ENCODE measurements around the gene ANP32B.

DNA sequence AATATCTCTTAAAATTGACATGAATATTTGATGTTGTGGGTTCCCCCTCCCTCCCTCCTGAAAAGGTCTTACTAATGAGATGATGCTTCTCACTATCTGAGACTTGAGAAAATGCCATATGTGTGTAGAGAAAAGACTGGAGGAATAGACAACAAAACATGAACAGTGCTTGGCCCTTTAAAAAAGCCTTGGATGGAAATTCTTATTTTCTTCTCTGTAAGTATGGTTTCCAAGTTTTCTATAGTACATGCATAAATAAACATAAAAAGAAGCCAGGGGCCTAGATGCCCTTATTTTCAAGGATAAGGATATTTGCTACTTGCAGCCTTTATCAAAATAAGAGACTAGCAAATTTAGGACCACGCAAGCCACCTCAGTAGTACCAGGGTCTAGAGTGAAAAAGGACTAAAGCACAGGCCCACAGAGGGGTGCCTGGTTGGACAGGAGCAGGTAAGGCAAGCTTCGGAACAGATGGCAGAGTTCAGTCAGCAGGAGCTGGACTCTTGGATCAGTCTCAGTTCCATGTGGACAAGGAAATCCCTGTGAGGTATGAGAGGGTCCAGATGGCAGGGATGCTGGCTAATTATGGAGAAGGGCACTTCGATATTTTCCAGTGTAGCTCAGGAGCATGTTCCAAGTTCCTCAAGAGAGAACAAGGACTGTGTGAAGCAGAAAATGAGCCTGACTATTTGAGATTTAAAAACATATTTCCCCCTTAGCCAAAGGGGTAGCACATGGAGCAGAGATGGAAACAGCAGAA, 4.6 kb upstream of the ANP32B start:
- TF ChIP-seq, protein P1, sequence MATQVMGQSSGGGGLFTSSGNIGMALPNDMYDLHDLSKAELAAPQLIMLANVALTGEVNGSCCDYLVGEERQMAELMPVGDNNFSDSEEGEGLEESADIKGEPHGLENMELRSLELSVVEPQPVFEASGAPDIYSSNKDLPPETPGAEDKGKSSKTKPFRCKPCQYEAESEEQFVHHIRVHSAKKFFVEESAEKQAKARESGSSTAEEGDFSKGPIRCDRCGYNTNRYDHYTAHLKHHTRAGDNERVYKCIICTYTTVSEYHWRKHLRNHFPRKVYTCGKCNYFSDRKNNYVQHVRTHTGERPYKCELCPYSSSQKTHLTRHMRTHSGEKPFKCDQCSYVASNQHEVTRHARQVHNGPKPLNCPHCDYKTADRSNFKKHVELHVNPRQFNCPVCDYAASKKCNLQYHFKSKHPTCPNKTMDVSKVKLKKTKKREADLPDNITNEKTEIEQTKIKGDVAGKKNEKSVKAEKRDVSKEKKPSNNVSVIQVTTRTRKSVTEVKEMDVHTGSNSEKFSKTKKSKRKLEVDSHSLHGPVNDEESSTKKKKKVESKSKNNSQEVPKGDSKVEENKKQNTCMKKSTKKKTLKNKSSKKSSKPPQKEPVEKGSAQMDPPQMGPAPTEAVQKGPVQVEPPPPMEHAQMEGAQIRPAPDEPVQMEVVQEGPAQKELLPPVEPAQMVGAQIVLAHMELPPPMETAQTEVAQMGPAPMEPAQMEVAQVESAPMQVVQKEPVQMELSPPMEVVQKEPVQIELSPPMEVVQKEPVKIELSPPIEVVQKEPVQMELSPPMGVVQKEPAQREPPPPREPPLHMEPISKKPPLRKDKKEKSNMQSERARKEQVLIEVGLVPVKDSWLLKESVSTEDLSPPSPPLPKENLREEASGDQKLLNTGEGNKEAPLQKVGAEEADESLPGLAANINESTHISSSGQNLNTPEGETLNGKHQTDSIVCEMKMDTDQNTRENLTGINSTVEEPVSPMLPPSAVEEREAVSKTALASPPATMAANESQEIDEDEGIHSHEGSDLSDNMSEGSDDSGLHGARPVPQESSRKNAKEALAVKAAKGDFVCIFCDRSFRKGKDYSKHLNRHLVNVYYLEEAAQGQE (IDR thresholded peaks at IDR 0.05; ENCODE audit: insufficient read depth in 1 of 2, low read depth in 2 of 2, low read length in 2 of 2): no peak
- no peak for TF ChIP-seq POLR2AphosphoS5 (IDR thresholded peaks at IDR 0.05; ENCODE audit: low read depth, low read length)

Measured in PFSK-1 (cell line).